Effector CD4-positive, alpha-beta T cell (primary cell): ENCODE measurements around the gene UTS2.

Source experiments
- DNase-seq: peaks from one replicate; pipeline ENCODE4 v3.0.0-alpha.2; 2020

The UTS2 gene

DNA sequence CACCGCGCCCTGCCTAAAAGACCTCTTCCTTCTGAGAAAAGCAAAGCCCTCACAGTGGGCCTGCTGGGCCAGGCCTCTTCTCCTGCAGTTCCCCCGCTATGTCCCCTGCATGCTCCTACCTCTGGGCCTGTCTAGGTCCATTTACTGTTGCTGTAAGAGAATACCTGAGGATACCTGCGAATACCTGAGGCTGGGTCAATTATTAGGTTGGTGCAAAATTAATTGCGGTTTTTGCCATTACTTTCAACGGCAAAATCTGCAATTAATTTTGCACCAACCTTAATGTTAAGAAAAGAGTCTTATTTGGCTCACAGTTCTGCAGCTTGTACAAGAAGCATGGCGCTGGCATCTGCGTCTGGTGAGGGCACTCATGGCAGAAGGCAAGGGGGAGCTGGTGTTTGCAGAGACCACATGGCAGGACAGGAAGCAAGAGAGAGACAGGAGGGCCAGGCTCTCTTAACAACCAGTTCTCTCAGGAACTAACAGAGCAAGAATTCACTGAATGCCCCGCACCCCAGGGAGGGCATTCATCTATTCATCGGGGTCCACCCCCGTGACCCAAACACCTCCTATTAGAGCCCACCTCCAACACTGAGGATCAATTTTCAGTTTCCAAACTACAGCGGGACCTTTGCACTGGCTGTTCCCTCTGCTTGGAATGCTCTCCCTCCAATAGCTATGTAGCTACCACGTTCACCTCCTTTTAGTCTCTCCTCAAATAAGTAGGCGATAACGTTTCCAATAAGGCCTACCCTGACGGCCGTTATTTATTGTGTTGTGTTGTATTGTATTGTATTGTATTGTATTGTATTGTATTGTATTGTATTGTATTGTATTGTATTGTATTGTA is 9.6 kb upstream of the UTS2 start:
- no peak for DNase-seq

DNA sequence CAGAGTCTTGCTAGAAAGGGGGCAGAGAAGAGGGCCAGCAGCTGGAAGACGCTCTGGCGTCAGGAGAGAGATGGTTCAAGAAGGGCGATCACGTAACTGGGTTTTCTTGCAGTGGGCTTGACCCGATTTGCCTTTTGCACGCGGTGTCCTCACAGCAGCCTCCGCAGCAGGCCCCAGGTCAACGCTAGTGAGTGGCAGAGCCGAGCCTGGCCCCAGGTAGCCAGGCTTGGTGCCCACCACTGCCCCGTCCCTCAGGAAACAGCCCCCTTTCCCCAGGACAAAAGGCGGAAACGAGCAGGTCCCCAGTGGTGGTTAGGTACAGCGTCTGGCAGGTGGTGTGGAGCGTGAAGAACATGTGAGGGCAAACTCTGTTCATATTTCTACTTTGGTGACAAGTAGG is 8.6 kb upstream of the UTS2 start:
- DNase-seq, result no peak

DNA sequence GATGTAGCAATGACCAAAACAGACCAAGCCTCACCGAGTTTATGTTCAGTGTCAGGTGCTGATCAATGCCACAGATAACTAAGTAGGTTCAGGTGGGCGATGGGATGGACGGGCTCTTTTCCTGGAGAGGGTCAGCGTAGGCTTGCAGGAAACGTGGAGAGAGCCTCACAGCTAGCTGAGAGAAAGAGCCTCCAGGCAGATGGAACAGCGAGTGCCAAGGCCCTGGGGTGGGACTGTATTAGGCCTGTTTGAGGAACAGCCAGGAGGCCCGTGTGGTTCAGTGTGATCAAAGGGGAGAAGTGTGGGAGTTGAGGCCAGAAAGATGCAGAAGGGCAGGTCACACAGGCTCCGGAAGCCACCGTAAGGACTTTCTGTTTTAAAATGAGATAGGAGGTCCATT is 7.3 kb upstream of the UTS2 start:
- no peak for DNase-seq

DNA sequence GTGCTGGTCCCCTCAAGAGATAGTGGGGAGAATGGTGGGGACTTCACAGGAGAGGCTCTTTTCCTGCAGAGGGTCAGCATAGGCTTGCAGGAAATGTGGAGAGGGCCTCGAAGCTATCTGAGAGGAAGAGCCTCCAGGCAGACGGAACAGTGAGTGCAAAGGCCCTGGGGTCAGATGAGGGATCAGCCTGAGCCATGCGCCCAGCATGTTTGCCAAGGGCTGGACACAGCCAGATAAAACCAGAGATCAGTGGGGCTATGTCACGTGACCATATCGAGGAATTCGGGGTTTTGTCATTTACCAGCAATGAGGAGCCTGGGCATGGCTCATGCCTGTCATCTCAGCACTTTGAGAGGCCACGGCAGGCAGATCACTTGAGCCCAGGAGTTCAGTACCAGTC is 6.5 kb upstream of the UTS2 start:
- DNase-seq, result no peak

DNA sequence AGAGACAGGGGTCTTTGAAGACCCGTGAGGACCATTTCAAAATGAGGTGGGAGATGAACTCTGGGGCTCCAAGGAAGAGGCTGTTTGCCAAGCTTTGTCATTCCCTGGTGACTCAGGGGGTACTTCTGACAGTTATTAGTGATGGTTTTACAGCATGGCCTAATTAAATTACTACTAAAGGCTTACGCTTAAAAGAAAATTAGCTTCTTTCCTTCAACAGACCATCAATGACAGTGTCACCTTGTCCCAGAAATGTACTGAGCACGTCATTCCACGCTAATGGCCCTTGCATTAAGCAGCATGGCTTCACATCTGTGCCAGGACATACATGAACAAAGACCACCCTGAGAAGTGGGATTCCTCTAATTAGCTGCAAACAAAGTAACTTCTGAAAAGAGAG is 5.1 kb upstream of the UTS2 start:
- DNase-seq, result no peak

DNA sequence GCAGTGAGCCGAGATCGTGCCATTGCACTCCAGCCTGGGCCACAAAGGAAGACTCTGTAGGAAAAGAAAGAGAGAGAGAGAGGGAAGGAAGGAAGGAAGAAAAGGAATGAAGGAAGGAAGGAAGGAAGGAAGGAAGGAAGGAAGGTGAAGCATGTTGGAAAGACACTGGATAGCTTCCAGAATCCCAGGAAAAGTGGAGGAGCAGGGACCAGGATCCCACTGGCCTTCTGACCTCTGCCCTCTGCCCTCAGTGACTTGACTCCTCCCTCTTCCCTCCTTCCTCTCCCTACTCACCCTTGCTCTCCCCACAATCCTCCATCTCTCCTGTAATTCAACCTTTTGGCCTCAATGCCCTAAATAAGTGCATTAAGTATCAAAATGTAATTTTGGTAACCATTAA is 4.1 kb upstream of the UTS2 start:
- DNase-seq, result no peak

DNA sequence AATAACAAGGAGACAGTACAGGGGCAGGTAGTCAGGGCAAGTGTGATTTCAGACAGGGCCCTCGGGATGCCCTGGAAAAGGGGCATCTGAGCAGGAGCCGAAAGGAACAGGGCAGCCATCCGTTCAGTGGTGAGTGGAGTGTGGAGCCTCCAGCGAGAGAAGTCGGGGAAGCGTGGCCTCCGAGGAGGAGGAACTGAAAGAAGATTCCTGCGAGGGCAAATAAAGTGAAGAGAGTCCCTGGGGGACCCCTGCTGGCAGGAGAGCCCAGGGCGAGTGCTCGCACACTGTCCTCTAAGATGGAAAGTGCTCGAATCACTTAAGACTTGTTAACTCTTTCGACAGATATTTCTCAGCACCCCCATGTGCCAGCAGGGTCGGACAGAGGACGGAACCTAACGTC is 3.5 kb upstream of the UTS2 start:
- no peak for DNase-seq

DNA sequence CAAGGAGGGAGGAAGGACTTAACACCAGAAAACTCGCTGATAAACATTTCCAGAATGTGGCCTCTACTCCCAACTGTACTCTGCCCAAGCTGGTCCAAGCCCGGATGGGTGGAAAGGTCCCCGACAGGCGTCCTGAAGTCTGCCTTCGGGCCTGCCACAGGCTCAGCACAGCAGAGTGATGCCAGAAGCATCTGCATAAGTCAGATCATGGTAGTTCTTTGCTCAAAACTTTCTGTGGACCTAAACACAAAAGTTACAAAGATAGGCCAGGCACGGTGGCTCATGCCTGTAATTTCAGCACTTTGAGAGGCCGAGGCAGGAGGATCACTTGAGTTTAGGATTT is 790 bp upstream of the UTS2 start:
- DNase-seq, result no peak

DNA sequence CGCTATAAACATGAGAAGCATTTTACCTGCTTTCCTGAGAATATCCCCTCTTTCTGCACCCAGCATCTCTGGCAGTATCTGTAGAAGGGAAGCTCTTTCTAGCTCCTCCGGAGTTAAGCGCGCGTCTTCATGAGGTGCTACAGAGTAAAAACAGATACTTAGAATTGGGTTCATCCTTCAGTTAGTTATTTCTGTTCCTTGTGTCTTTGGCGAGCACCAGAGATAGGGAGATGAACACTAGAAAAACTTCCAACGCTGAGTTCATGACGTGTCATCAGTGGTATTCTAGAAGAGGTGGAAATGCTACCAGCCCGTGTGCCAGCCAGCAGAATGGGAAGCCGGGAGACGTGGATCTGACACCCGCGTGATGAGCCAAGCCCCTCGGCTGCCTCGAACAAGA is 2.1 kb downstream of the UTS2 start:
- DNase-seq, result no peak

DNA sequence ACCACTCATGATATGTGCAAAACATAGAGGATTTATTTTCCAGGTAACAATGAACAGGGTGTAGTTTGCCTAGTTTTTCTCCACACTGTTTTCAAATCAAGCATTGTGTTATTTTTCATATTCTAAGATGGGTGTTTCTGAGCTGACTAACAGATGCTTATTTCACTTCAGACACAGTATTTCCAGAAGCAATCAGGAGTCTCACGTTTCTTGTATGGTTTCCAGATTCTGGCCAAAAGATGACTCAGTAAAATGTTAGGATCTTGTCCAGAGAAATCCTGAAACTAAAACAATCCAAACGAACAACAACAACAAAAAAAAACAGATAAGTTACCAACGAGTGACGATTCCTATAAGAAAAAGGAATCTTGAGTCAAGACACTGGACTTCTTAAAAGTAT is 5.3 kb downstream of the UTS2 start:
- no peak for DNase-seq

DNA sequence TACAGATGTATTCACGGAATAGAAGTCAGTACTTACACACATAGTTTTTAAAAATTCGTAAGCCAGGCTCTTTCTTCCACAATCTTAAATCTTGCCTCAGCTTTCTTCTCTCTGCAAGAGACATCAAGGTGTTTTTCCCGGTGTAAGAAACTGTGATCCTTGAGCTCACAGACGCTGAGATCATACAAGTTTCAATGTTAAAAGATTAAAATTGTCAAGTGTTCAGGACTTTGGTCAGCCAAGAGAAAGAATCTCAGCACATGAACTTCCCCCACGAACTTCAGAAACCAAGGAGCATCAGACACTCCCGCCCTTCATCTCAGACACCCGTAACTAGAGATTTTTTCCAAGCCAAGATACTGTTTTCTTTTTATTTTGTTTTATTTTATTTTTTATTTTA is 6.2 kb downstream of the UTS2 start:
- DNase-seq, result no peak

DNA sequence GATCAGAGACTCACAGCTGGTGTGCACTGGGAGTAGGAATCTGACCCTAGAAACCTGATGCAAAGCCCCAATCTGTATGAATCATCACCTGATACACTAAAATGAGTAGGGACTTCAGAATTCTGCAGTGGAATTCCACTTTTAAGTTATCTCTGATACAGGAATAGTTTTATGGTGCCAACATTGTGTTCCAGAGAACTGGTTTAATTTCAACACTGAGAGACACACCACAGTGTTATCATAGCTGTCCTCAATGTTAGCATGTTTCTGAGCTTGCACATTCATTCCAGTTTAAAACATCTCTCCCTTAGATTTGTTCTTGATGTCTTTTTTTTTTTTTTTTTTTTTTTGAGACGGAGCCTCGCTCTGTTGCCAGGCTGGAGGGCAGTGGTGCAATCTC is 7.1 kb downstream of the UTS2 start:
- DNase-seq, result no peak

DNA sequence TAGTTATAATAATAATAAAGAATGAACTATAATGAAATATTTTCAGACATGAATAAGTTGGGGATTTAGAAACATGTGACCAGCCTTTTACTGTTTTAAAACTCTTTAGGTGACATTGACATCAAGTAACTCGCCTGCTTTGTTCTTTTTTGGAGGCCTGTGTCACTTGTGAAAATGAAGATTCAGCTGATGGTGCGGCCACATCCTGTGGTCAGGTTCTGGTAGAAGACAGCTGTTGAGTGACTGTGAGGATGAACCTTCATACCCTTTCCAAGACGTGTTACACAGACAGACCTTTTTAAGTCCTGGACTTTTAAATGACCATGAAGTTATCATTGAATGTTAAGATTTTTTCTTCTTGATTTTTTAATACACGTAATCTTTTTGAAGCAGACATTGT is 10.3 kb downstream of the UTS2 start:
- no peak for DNase-seq

DNA sequence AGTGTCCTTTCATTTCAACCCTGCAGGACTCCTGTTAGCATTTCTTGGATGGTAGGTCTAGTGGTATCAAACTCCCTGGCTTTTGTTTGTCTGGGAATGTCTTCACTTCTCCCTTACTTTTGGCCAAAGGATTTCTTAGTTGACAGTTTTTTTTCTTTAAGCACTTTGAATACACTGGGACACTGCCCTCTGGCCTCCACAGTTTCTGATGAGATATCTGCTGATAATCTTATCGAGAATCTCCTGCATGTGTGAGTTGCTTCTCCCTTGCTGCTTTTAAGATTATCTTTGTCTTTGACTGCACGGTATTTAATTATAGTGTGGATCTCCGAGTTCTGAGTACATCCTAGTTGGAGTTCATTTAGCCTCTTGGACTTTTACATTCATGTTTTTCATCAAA is 13.3 kb downstream of the UTS2 start:
- no peak for DNase-seq

DNA sequence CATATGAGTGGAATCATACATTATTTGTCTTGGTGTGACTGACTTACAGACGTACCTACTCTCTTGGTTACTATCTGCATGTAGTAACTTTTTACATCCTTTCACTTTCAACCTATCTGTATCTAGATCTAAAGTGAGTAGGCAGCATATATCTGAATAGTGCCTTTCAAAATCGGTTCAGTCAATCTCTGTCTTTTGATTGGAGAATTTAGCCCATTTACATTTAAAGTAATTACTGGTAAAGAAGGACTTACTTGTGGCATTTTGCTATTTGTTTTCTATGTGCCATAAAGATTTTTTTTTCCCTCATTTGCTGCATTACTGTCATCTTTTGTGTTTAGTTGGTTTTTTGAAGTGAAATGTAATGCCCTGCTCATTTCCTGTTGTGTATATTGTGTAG is 14.2 kb downstream of the UTS2 start:
- no peak for DNase-seq

DNA sequence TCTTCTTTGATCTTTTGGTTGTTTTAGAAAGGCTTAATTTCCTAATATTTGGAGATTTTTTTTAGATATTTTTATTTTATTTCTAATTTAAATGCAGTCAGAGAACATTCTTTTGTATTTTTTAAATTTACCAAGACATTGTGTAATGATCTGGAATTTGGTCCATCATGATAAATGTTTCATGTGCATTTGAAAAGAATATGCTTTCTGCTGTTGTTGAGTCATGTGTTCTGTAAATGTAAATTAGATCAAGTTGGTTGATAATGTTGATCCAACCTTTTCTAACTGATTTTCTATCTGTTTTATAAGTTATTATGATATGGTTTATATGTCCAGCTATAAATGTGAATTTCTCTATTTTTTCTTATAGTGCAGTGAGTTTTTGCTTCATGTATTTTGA is 19.8 kb downstream of the UTS2 start:
- DNase-seq, result no peak

DNA sequence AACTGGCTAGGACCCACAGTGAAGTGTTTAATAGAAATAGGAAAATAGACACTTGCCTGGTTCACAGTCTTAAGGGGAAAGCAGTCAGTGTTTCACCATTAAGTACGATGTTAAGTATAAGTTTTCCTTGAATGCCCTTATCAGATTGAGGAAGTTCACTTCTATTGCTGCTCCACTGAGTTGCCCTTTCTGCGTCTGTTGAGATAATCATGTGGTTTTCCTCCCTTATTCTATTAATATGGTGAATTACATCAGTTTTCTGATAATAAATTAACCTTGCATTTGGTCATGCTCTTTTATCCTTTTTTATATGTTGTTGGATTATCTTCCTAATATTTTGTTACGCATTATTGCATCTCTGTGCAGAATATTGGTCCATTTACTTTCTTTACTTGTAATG is 21.4 kb downstream of the UTS2 start:
- DNase-seq, result no peak

DNA sequence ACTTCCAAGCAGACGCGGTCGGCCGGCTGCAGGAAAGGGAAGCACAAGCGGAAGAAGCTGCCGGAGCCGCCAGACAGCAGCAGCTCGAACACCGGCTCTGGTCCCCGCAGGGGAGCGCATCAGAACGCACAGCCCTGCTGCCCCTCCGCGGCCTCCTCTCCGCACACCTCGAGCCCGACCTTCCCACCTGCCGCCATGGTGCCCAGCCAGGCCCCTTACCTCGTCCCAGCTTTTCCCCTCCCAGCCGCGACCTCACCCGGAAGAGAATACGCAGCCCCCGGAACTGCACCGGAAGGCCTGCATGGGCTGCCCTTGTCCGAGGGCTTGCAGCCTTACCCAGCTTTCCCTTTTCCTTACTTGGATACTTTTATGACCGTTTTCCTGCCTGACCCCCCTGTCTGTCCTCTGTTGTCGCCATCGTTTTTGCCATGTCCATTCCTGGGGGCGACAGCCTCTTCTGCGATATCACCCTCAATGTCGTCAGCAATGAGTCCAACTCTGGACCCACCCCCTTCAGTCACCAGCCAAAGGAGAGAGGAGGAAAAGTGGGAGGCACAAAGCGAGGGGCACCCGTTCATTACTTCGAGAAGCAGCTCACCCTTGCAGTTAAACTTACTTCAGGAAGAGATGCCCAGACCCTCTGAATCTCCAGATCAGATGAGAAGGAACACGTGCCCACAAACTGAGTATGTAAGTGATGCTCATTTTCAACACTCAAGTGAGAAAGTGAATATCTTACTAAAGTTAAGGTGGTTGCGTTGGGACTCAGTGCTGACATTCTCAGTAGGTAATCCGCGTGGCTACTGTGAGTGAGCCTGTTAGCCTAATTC is 25.5 kb downstream of the UTS2 start:
- DNase-seq, result peak; percentile 3

DNA sequence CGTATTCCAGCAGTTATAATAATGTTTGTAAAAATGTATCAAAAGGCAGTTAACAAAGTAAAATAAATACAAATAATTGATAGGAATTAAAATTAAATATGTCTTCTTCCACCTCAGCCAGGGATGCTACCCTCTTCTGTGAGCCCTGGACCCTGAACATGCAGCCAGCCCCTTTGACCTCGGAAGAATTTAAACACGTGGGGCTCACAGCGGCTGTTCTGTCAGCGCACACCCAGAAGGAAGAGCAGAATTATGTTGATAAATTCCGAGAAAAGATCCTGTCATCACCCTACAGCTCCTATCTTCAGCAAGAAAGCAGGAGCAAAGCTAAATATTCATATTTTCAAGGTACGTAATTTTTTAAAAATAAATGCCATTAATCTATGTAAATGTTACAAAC is 26.5 kb downstream of the UTS2 start:
- no peak for DNase-seq

DNA sequence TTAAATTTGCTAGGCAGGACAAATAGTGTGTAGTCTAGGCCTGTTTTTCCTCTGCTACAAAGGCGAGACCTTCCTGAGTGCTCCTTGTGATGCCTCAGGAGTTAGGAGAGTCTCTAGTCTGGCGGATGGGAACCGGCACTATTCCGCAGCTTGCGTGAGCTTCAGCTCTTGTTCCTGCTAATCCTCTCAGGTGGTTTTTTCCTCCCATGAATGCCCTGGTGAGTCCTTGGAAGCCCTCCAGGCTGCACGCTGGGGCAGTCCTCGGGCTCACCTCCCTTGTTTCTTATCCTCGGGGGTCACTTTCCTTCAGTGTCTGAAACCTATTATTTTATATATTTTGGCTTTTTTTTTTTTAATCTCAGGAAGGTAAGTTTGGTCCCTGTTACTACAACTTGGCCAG is 28.2 kb downstream of the UTS2 start:
- DNase-seq, result no peak

DNA sequence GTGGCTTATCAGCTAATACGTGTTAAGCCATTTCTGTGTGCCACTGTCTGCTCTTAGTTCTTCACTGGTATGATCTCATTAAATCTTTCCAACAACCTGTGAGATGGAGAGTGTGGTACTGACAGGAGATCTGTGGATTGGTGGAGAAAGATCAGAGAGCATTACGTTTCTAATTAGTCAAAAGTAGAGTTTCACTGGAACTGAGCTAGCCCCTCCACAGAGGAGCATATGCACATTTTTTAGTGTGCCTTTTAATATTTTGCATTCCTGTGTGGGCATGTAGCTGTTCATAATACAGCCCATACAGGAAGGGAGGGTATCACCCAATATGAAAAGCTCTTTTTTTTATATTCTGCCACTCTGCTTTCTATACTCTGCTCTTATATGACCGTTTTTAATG is 31.6 kb downstream of the UTS2 start:
- no peak for DNase-seq

DNA sequence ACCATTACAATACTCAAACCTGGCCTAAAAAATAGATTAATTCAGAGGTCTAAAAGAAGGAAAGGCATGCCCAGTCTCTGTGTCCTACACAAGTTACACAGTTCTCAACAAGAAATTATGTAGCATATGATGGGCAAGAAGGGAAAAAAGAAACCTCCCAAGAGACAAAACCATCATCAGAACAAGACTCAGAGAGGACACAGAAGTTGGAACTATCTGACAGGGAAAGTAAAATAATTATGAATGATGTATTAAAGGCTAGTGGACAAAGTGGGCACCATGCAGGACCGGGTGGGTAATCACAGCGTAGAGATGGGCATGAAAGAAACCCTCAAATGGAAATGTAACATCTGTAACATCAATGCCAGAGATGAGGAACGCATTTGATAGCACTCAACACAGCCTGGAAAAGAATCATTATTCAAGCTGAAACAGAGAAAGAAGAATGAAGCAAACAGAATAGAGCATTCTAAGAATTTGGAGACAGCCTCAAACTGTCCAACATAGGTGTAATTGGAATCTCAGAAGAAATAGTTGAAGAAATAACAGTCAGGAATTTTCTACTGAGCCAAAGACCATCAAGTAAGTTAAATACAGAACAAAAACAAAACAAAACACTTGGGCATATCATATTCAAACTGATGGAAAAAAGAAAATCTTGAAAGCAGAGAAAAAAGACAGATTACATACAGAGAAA is 39.0 kb downstream of the UTS2 start:
- no peak for DNase-seq

DNA sequence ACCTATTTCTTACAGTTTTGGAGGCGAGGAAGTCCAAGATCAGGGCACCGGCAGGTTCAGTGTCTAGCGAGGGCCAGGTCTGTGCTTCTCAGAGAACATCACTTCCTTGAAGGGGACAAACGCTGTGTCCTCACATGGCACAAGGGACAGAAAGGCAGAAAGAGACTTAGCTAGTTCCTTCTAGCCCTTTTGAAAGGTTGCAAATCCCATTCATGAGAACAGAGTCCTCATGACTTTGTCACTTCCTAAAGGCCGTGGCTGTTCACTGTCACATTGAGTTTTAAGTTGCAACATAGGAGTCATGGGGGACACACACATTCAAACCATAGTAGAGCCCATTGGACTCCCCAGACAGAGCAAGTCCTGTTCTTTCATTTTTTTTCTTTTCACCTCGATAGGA is 41.4 kb downstream of the UTS2 start:
- DNase-seq, result no peak

DNA sequence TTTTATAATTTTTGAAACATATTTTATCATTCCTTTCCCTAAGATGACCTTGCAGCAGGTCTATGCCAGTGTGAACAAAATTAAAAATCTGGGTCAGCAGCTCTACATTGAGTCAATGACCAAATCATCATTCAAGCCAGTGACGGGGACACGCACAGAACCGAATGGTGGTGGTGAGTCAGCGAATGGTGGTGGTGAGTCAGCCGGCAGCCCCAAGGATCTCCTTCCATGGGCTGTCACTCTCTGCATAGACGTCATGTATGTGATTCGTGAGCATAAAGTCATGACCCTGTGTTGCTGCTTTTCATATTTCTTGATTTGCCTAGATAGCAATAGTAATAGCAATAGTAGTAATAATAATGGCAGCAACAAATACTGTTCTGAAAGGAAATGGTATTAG is 42.5 kb downstream of the UTS2 start:
- DNase-seq, result no peak
